K562 (cell line): Measurements from ENCODE around the gene SPATA19. TPM values are rescaled to one million over a fixed set of nuclear protein-coding genes. Genes with fewer than 3 reads are reported as not detected.

Source experiments
- ATAC-seq: fragments of 200-7000 bp; cut with Tn5 transposase; 3 replicates; pipeline ENCODE4 v1.9.1; 2020; ENCODE audit warnings: moderate library complexity
- BruUV-seq: library from RNA; stranded (reverse); fragments of 400-500 nt; replicated peaks from 2 replicates; lab custom pipeline; 2021; lab: Mats Ljungman, UMichigan
- CTCF ChIA-PET: fragments of 300-600 bp; formaldehyde crosslinking; extraction: SDS; loops from one replicate; lab custom pipeline; 2021; ENCODE audit warnings: low intra/inter-chr PET ratio; lab: Yijun Ruan, JAX
- POLR2A ChIA-PET: fragments of 300-600, 350-650 bp; sonication (Branson Sonifier 250); formaldehyde crosslinking; extraction: SDS; loops from one replicate; lab custom pipeline; 2021; ENCODE audit warnings: antibody characterized with exemption, inconsistent platforms; lab: Yijun Ruan, JAX
- DNase-seq, 4 experiments: peaks; one replicate each; pipeline versions ENCODE4 v3.0.0 to v3.0.0-alpha.2; 2011 to 2018; ENCODE audit warnings: low spot score in 3 of 4, mixed read lengths in 3 of 4; ENCODE audit errors: extremely low read depth in 1 of 4
- FAIRE-seq: peaks from 2 replicates; lab custom pipeline; 2011; peaks lifted over from hg19 to GRCh38; lab: Jason Lieb, UNC
- H2AFZ ChIP-seq: 2 replicates; pipeline ENCODE4 v1.6.0; 2011; ENCODE audit warnings: low read depth, low read length, control low read depth, inconsistent platforms
- H3K27ac ChIP-seq: fragments of 200-600 bp; 3 replicates; pipeline ENCODE4 v1.8.0; 2011; ENCODE audit warnings: low read depth, mild to moderate bottlenecking, control low read depth, inconsistent platforms, low read length, moderate library complexity, mixed read lengths; ENCODE audit errors: extremely low read depth
- H3K27me3 ChIP-seq, 2 experiments: fragments of 300-600 bp in 1 of 2; 2 replicates in 1 of 2; 3 replicates in 1 of 2; pipeline versions ENCODE4 v1.6.0 to v1.8.0; 2011; ENCODE audit warnings: inconsistent platforms in 2 of 2, low read length in 2 of 2, mild to moderate bottlenecking in 1 of 2, mixed read lengths in 1 of 2, moderate library complexity in 1 of 2; ENCODE audit not compliant: control insufficient read depth in 2 of 2, insufficient read depth in 2 of 2
- H3K36me3 ChIP-seq: fragments of 300-600 bp; 3 replicates; pipeline ENCODE4 v1.8.0; 2011; ENCODE audit warnings: mild to moderate bottlenecking, low read length, inconsistent platforms; ENCODE audit not compliant: control insufficient read depth, insufficient read depth
- H3K4me1 ChIP-seq, 2 experiments: fragments of 200-600 bp in 1 of 2; replicated peaks in 1 of 2; 2 replicates in 1 of 2; 3 replicates in 1 of 2; pipeline versions ENCODE4 v1.5.1 to v1.8.0; 2011; ENCODE audit warnings: inconsistent platforms in 2 of 2, low read length in 2 of 2, mild to moderate bottlenecking in 1 of 2, mixed read lengths in 1 of 2, moderate library complexity in 1 of 2; ENCODE audit not compliant: control insufficient read depth in 2 of 2, insufficient read depth in 2 of 2
- H3K4me2 ChIP-seq: 2 replicates; pipeline ENCODE4 v1.6.1; 2011; ENCODE audit warnings: low read length, control low read depth, inconsistent platforms, mixed read lengths; ENCODE audit not compliant: insufficient read depth
- H3K4me3 ChIP-seq: fragments of 200-600 bp; sonication (generic), shearing (Covaris generic); 2 replicates; pipeline ENCODE4 v1.5.1; 2016; ENCODE audit warnings: control low read depth, inconsistent platforms
- H3K79me2 ChIP-seq: fragments of 200-600 bp; 3 replicates; pipeline ENCODE4 v1.8.0; 2011; ENCODE audit warnings: low read length, inconsistent platforms; ENCODE audit not compliant: control insufficient read depth, insufficient read depth
- H3K9ac ChIP-seq, 2 experiments: 2 replicates each; pipeline versions ENCODE4 v1.6.0 to v1.6.1; 2011; ENCODE audit warnings: low read depth in 2 of 2, low read length in 2 of 2, control low read depth in 1 of 2, inconsistent platforms in 1 of 2, mild to moderate bottlenecking in 1 of 2, mixed read lengths in 1 of 2; ENCODE audit not compliant: insufficient read depth in 1 of 2
- H3K9me1 ChIP-seq: one replicate; pipeline ENCODE4 v1.6.0; 2011; ENCODE audit warnings: inconsistent platforms, mild to moderate bottlenecking, low read length, moderate library complexity; ENCODE audit not compliant: control insufficient read depth, insufficient read depth
- H3K9me3 ChIP-seq: replicated peaks from 2 replicates; pipeline ENCODE4 v1.5.1; 2011; ENCODE audit warnings: low read depth, low read length, inconsistent platforms; ENCODE audit not compliant: control insufficient read depth, insufficient read depth
- H4K20me1 ChIP-seq: replicated peaks from 2 replicates; pipeline ENCODE4 v1.6.1; 2011; ENCODE audit warnings: low read length, inconsistent platforms, mixed read lengths; ENCODE audit not compliant: control insufficient read depth, insufficient read depth
- ESRRA ChIP-seq: fragments of 450-650 bp; IDR thresholded peaks from 2 replicates; pipeline ENCODE4 v1.6.1; 2014; ENCODE audit warnings: low read depth, mild to moderate bottlenecking, moderate library complexity, borderline replicate concordance
- NEUROD1 ChIP-seq: fragments of 150-350 bp; IDR thresholded peaks from 2 replicates; pipeline ENCODE4 v1.6.1; 2014; ENCODE audit warnings: borderline replicate concordance, low read length, low read depth; ENCODE audit not compliant: partially characterized antibody
- NUFIP1 ChIP-seq: fragments of 450-650 bp; IDR thresholded peaks from 2 replicates; pipeline ENCODE4 v1.6.1; 2018; ENCODE audit not compliant: partially characterized antibody
- RAD21 ChIP-seq, 2 experiments: fragments of 250-450 bp in 1 of 2; fragments of 450-650 bp in 1 of 2; sonication (Bioruptor Pico) in 1 of 2; formaldehyde crosslinking in 1 of 2; IDR thresholded peaks in 1 of 2; conservative IDR thresholded peaks in 1 of 2; 2 replicates each; pipeline versions ENCODE4 v1.4.0 to v1.8.0; 2020 to 2022; ENCODE audit warnings: mild to moderate bottlenecking in 2 of 2, moderate library complexity in 1 of 2
- RAD51 ChIP-seq: fragments of 450-650 bp; IDR thresholded peaks from 2 replicates; pipeline ENCODE4 v1.7.1; 2016; ENCODE audit warnings: low read depth, mild to moderate bottlenecking, borderline replicate concordance
- ZNF444 ChIP-seq: fragments of 250-450 bp; sonication (Bioruptor Pico); IDR thresholded peaks from 2 replicates; pipeline ENCODE4 v1.4.0; 2020; ENCODE audit warnings: mild to moderate bottlenecking, moderate library complexity
- WGBS: fragments of 100-300 bp; shearing (Covaris generic); methylation state at CpG from one replicate; pipeline ENCODE4 v1.1.6; 2016; ENCODE audit warnings: low coverage, mixed read lengths; ENCODE audit not compliant: insufficient coverage; ENCODE audit errors: missing lambda C conversion rate; 5-methylcytosine and 5-hydroxymethylcytosine counted together
- in situ Hi-C: fragments of 300-500 bp; cut with MboI; formaldehyde crosslinking; loops from 4 replicates; pipeline ENCODE4 v1.15.0; 2018; ENCODE audit warnings: inconsistent platforms, mixed read lengths
- intact Hi-C: fragments of 100-400 bp; cut with micrococcal nuclease; formaldehyde crosslinking; loops from 2 replicates; pipeline ENCODE4 v1.14.2; 2022
- polyA plus RNA-seq, 8 experiments: library from polyadenylated mRNA; depleted of rRNA in 4 of 8; stranded (reverse) in 5 of 8; unstranded in 3 of 8; fragments of >200 nt; fragmentation: Nextera tagmentation in 2 of 8; fragmentation: Illumina TruSeq in 1 of 8; extraction: Ambion mirVana in 2 of 8; extraction: Trizol in 1 of 8; gene quantifications; 2 replicates each; pipeline versions ENCODE4 v1.2.1 to v1.2.3, GENCODE V29; 2011 to 2014; ENCODE audit warnings: inconsistent platforms in 1 of 8, missing spikeins in 1 of 8
- total RNA-seq, 7 experiments: library from RNA; depleted of rRNA in 6 of 7; stranded (reverse); fragments of >200 nt in 6 of 7; fragmentation: Illumina TruSeq in 2 of 7; extraction: Trizol in 2 of 7; gene quantifications; 2 replicates each; pipeline versions ENCODE4 v1.2.1 to v1.2.3, GENCODE V29; 2011 to 2021; ENCODE audit warnings: low replicate concordance in 1 of 7

SPATA19 gene
- total and polyA plus RNA-seq, 9 of the 15 experiments (the other 6 are each of a cell fraction or from before 2014, with no cell fraction given): not detected

- peak; percentile 26 to 63; a peak in 2 of 4 replicates for TF ChIP-seq RAD21 (CRISPR knock-in tag; conservative IDR thresholded peaks at IDR 0.05 in 1 of 2, IDR thresholded peaks at IDR 0.05 in 1 of 2)
Observed at GRCh38 chr11:133834682-133835592, 10.4 kb downstream of the SPATA19 start (continued).

- CTCF ChIA-PET: no interaction called here
- in situ Hi-C loops: loop anchor here (25.0 kb wide), 1 partner anchor 697 kb away; no protein-coding TSS in a partner anchor
- Histone ChIP-seq H3K4me1 (no peaks in the 10 kb centered on the region), H3K9me3 (no peaks in the 10 kb centered on the region), H2AFZ (no peak overlapping the region), H3K4me3 (no peak overlapping the region), H3K4me2 (no peak overlapping the region), H3K27me3 (no peaks in the 10 kb centered on the region), H3K79me2 (no peaks in the 10 kb centered on the region), H3K36me3 (no peaks in the 10 kb centered on the region), H4K20me1 (no peaks in the 10 kb centered on the region), H3K27ac (no peak overlapping the region), H3K9ac (no peak overlapping the region), H3K9me1 (no peaks in the 10 kb centered on the region)
- POLR2A ChIA-PET: interaction anchor here (0.6 kb wide), 1 partner anchor 492 kb away, joined by 4 read pairs; no protein-coding TSS in a partner anchor
- intact Hi-C loops: loop anchor here (2.0 kb wide), 1 partner anchor 755 kb away; no protein-coding TSS in a partner anchor
- TF ChIP-seq RAD51 (no peak), ESRRA (no peak), ZNF444 (CRISPR knock-in tag) (no peak), NUFIP1 (no peak), NEUROD1 (no peak)
- 15% methylated on average over 16 of the region's 17 CpGs for WGBS
- DNase-seq (no peak), FAIRE-seq (no peak), ATAC-seq (no peak)
- BruUV-seq: no TSS peak
Observed at GRCh38 chr11:133833898-133834681, 11.2 kb downstream of the SPATA19 start.
